ENCODE results near the gene ATIC. TPM values are rescaled to one million over a fixed set of nuclear protein-coding genes. Genes with fewer than 3 reads are reported as not detected.

The ATIC gene
- total RNA-seq, 4 donors from 2014 or later: 35.1 to 88.6 (median 60.7) TPM

DNA sequence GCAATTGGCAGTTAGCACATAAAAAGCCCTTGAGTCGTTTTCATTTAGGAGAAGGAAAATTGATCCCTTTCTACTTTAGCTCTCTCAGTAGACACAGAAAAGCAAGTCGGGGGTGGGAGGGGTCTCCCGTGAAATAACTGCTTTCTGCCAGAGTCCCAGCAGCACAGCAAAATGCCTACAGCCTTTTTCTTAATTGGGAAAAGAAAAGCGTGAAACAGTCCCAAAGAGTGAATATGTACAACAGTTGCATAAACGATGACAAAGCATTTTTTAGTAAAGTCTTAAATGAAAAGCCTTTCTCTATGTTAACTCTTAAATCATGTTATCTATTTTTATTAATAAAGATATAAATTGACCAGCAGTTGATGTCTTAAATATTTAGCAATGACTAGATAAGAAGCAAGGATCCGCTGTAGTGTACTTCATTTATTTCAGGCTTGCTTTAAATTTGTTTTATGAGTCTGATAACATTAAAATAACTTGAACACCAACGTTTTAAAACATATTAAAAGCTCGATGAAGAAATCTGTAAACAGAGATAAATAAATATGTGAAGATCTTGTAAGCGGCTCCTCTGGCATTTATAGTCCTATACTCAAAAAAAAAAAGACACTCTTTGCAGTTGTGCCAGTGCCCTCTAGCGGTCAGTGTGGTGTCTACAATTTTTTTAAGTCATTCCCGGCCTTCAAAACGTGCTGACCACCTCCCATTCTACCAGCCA is 42.3 kb upstream of the ATIC start:
- 15 to 18% methylated on average over 12 of the region's 12 CpGs for WGBS, 2 donors (ENCODE audit: low coverage in 1 of 2)
- Histone ChIP-seq H3K36me3 (no peaks in the 10 kb centered on the region), H3K9me3 (no peaks in the 10 kb centered on the region), H3K27ac (no peak overlapping the region), H3K4me1 (peaks cover 0 to 5% (median 4%) of the 10 kb centered on the region in 4 donors), H3K27me3 (no peaks in the 10 kb centered on the region), H3K4me3 (no peak overlapping the region)
- intact Hi-C loops (cut with DNase I; ENCODE audit: low total_unique reads): no loop called here
- TF ChIP-seq, protein P1, sequence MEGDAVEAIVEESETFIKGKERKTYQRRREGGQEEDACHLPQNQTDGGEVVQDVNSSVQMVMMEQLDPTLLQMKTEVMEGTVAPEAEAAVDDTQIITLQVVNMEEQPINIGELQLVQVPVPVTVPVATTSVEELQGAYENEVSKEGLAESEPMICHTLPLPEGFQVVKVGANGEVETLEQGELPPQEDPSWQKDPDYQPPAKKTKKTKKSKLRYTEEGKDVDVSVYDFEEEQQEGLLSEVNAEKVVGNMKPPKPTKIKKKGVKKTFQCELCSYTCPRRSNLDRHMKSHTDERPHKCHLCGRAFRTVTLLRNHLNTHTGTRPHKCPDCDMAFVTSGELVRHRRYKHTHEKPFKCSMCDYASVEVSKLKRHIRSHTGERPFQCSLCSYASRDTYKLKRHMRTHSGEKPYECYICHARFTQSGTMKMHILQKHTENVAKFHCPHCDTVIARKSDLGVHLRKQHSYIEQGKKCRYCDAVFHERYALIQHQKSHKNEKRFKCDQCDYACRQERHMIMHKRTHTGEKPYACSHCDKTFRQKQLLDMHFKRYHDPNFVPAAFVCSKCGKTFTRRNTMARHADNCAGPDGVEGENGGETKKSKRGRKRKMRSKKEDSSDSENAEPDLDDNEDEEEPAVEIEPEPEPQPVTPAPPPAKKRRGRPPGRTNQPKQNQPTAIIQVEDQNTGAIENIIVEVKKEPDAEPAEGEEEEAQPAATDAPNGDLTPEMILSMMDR (IDR thresholded peaks at IDR 0.05): peak; percentile 59 to 90 (median 80)
- no peak for TF ChIP-seq POLR2AphosphoS5 (IDR thresholded peaks at IDR 0.05)
- DNase-seq: peak; percentile 65
- in situ Hi-C loops (cut with MboI; ENCODE audit: low pct_ligation_motif_present in 1 of 4, low pct_unique_long_range_greater_than_20kb in 1 of 4, low sequenced_read_pairs in 3 of 4): loop anchor here in 3 of 4 donors (25.0 kb wide), 2 partner anchors 668 to 2007 kb away; no protein-coding TSS in a partner anchor

DNA sequence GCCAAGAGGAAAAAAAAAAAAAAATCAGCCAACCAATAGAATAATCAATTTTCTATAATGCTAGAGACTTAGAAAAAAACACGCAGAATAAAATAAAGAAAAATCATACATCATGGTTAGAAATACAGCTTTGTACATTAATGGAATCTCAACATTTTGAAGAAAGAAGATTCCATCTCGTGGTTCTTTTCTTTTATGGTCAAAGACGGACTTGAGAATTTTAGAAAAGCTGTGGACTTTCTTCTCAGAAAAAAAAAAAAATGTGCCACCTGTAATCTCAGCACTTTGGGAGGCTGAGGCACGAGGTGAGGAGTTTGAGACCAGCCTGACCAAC is 41.8 kb upstream of the ATIC start:
- H3K36me3 ChIP-seq: no peaks in the 10 kb centered on the region
- no peak overlapping the region for H3K4me3 ChIP-seq
- no peak overlapping the region for H3K27ac ChIP-seq
- 37 to 57% methylated on average over 3 to 4 of the region's 4 CpGs for whole genome bisulfite sequencing, 2 donors (ENCODE audit: low coverage in 1 of 2)
- in situ Hi-C loops (cut with MboI; ENCODE audit: low pct_ligation_motif_present in 1 of 4, low pct_unique_long_range_greater_than_20kb in 1 of 4, low sequenced_read_pairs in 3 of 4): loop anchor here in 3 of 4 donors (25.0 kb wide), 2 partner anchors 667 to 2008 kb away; no protein-coding TSS in a partner anchor
- peaks cover 0 to 5% (median 4%) of the 10 kb centered on the region in 4 donors for H3K4me1 ChIP-seq
- intact Hi-C loops (cut with DNase I; ENCODE audit: low total_unique reads): no loop called here
- H3K27me3 ChIP-seq: no peaks in the 10 kb centered on the region
- no peak for DNase-seq
- no peaks in the 10 kb centered on the region for H3K9me3 ChIP-seq
- TF ChIP-seq, protein P1 (IDR thresholded peaks at IDR 0.05): peak in 1 of 5 experiments; percentile 5
- no peak for TF ChIP-seq POLR2AphosphoS5 (IDR thresholded peaks at IDR 0.05)

DNA sequence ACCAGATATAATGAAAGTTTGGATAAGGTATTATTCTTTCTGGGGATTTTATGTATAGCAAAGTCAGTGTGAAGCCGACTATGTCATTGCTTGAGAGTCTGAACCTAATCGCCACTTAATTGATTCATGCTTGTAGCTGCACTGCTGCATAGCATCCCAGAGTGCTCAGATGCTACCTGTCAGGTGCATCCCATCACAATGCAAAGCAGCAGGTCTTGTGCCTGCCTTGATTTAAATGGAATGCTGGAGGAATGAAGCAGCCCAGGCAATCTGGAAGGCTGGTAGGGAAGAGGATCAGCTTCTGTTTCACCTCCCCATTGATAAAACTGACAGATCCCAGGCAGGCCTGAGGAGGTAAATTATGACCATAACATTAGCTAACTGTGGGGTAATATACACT is 40.4 kb upstream of the ATIC start:
- DNase-seq: no peak
- intact Hi-C loops (cut with DNase I; ENCODE audit: low total_unique reads): no loop called here
- H3K27me3 ChIP-seq: no peaks in the 10 kb centered on the region
- H3K27ac ChIP-seq: no peak overlapping the region
- in situ Hi-C loops (cut with MboI; ENCODE audit: low pct_ligation_motif_present in 1 of 4, low pct_unique_long_range_greater_than_20kb in 1 of 4, low sequenced_read_pairs in 3 of 4): loop anchor here in 3 of 4 donors (25.0 kb wide), 2 partner anchors 666 to 2009 kb away; no protein-coding TSS in a partner anchor
- H3K4me1 ChIP-seq: peaks cover 0 to 5% (median 4%) of the 10 kb centered on the region in 4 donors
- TF ChIP-seq POLR2A (IDR thresholded peaks at IDR 0.05) (no peak), POLR2AphosphoS5 (IDR thresholded peaks at IDR 0.05) (no peak)
- no peak overlapping the region for H3K4me3 ChIP-seq
- WGBS, 2 donors (ENCODE audit: low coverage in 1 of 2): 98 to 100% methylated on average over 2 of the region's 2 CpGs
- H3K36me3 ChIP-seq: no peaks in the 10 kb centered on the region
- no peaks in the 10 kb centered on the region for H3K9me3 ChIP-seq

DNA sequence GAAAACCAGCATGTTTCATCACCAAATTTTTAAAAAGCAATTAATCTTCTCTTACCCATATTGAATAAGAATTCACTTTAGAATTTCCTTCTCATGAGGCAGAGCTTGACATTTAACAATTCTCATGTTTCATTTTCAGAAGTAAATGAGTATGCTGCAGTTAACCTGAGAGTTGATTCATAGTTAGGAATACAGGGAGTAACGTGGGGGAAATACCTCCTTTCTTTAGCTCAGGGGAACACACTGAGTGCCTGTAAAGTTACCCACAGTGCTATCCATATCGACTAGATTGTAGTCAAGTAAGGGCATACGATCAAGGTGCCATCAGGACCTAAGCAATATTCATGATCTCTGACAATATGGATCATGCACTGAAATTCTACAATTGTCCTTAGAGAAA is 38.9 kb upstream of the ATIC start:
- DNase-seq: no peak
- TF ChIP-seq POLR2AphosphoS5 (IDR thresholded peaks at IDR 0.05) (no peak), POLR2A (IDR thresholded peaks at IDR 0.05) (no peak)
- TF ChIP-seq, protein P1 (IDR thresholded peaks at IDR 0.05): no peak
- Histone ChIP-seq H3K27ac (no peak overlapping the region), H3K36me3 (no peaks in the 10 kb centered on the region), H3K4me1 (peaks cover 0 to 5% (median 4%) of the 10 kb centered on the region in 4 donors), H3K27me3 (no peaks in the 10 kb centered on the region), H3K9me3 (no peaks in the 10 kb centered on the region), H3K4me3 (no peak overlapping the region)
- 33 to 79% methylated on average over 1 to 3 of the region's 3 CpGs for WGBS, 2 donors (ENCODE audit: low coverage in 1 of 2)
- intact Hi-C loops (cut with DNase I; ENCODE audit: low total_unique reads): no loop called here
- in situ Hi-C loops (cut with MboI; ENCODE audit: low pct_ligation_motif_present in 1 of 4, low pct_unique_long_range_greater_than_20kb in 1 of 4, low sequenced_read_pairs in 3 of 4): loop anchor here in 3 of 4 donors (25.0 kb wide), 2 partner anchors 664 to 2011 kb away; no protein-coding TSS in a partner anchor

DNA sequence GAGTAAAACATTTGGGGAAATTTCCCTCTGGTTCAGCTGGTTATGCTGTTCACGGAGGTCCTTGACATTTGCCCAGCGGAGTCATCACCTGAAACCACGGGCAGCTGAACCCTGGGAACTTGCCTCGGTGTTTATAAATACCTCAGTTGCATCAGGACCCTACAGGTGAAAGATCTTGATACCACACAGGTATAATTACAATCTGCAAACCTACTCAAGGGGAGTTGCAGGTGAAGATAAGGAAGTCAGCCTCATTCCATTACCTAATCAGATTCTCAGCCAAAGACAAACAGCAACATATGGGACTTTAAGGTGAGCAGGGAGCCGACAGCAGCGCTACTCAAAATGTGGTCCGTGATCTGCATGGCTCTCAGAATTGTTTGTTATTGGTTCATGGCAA is 37.0 kb upstream of the ATIC start:
- in situ Hi-C loops (cut with MboI; ENCODE audit: low pct_ligation_motif_present in 1 of 4, low pct_unique_long_range_greater_than_20kb in 1 of 4, low sequenced_read_pairs in 3 of 4) (loop anchor here in 3 of 4 donors (25.0 kb wide), 2 partner anchors 662 to 2013 kb away; no protein-coding TSS in a partner anchor), intact Hi-C loops (cut with DNase I; ENCODE audit: low total_unique reads) (no loop called here)
- Histone ChIP-seq H3K36me3 (no peaks in the 10 kb centered on the region), H3K9me3 (no peaks in the 10 kb centered on the region), H3K4me3 (no peak overlapping the region), H3K4me1 (no peaks in the 10 kb centered on the region), H3K27ac (no peak overlapping the region), H3K27me3 (no peaks in the 10 kb centered on the region)
- 76 to 80% methylated on average over 7 of the region's 7 CpGs for WGBS, 2 donors (ENCODE audit: low coverage in 1 of 2)
- DNase-seq: no peak
- TF ChIP-seq POLR2A (IDR thresholded peaks at IDR 0.05) (no peak), EP300 (IDR thresholded peaks at IDR 0.05; ENCODE audit: low read depth) (no peak), POLR2AphosphoS5 (IDR thresholded peaks at IDR 0.05) (no peak)
- TF ChIP-seq, protein P1 (IDR thresholded peaks at IDR 0.05): no peak
